T-cell (primary cell): ENCODE results near the gene BLOC1S3. TPM values are rescaled to one million over a fixed set of nuclear protein-coding genes. Genes with fewer than 3 reads are reported as not detected.

Experiments used
- ATAC-seq, 4 experiments: fragments of 200-7000 bp in 3 of 4; fragments of 150-1000 bp in 1 of 4; cut with Tn5 transposase; replicated peaks in 1 of 4; 1 replicate in 3 of 4; 2 replicates in 1 of 4; pipeline ENCODE4 v1.10.0; 2021; ENCODE audit warnings: moderate library complexity in 3 of 4, mild to moderate bottlenecking in 2 of 4, moderate number of reproducible peaks in 1 of 4
- CTCF ChIA-PET, 2 donors: fragments of 300-600 bp; sonication (Branson Sonifier 250); formaldehyde crosslinking; loops; one replicate each; lab custom pipeline; 2022; ENCODE audit warnings: antibody characterized with exemption in 2 of 2; lab: Charles Lee
- POLR2A ChIA-PET, 2 donors: fragments of 300-600 bp; sonication (Branson Sonifier 250); formaldehyde crosslinking; loops; one replicate each; lab custom pipeline; 2022; ENCODE audit warnings: antibody characterized with exemption in 2 of 2; lab: Charles Lee
- DNase-seq, 35 experiments: peaks; one replicate each; pipeline versions ENCODE4 v3.0.0 to v3.0.0-alpha.2; 2013 to 2023
- H3K27ac ChIP-seq: one replicate; pipeline ENCODE4 v1.5.1; 2013; ENCODE audit warnings: low read length
- H3K27me3 ChIP-seq, 2 experiments: replicated peaks in 1 of 2; 1 replicate in 1 of 2; 2 replicates in 1 of 2; pipeline versions ENCODE4 v1.6.1 to v1.7.0; 2013; ENCODE audit warnings: low read length in 1 of 2, mixed read lengths in 1 of 2; ENCODE audit not compliant: control insufficient read depth in 2 of 2, insufficient read depth in 2 of 2; ENCODE audit errors: extremely low read depth in 1 of 2
- H3K36me3 ChIP-seq, 2 donors: 1 replicate in 1 of 2; 2 replicates in 1 of 2; pipeline versions ENCODE4 v1.6.1 to v1.7.0; 2013; ENCODE audit warnings: low read length in 1 of 2; ENCODE audit not compliant: control insufficient read depth in 2 of 2, insufficient read depth in 1 of 2; ENCODE audit errors: extremely low read depth in 1 of 2
- H3K4me1 ChIP-seq, 2 experiments: 1 replicate in 1 of 2; 2 replicates in 1 of 2; pipeline versions ENCODE4 v1.6.1 to v1.7.0; 2013; ENCODE audit warnings: low read length in 2 of 2, mixed read lengths in 1 of 2; ENCODE audit not compliant: insufficient read depth in 2 of 2, control insufficient read depth in 1 of 2; ENCODE audit errors: extremely low read depth in 1 of 2
- H3K4me3 ChIP-seq, 2 donors: 1 replicate in 1 of 2; 2 replicates in 1 of 2; pipeline versions ENCODE4 v1.5.1 to v1.7.0; 2013; ENCODE audit warnings: mild to moderate bottlenecking in 2 of 2, low read length in 1 of 2, moderate library complexity in 1 of 2; ENCODE audit not compliant: control insufficient read depth in 1 of 2; ENCODE audit errors: extremely low read depth in 1 of 2
- H3K9me3 ChIP-seq: 2 replicates; pipeline ENCODE4 v1.7.0; 2013
- H3K27ac Mint-ChIP-seq, 2 donors: one replicate each; pipeline ENCODE4 v1.8.0; 2020 to 2021; ENCODE audit warnings: mild to moderate bottlenecking in 2 of 2, mixed read lengths in 2 of 2
- H3K27me3 Mint-ChIP-seq, 2 donors: one replicate each; pipeline ENCODE4 v1.8.0; 2021 to 2022; ENCODE audit warnings: mixed read lengths in 2 of 2
- H3K36me3 Mint-ChIP-seq: one replicate; pipeline ENCODE4 v1.8.0; 2021; ENCODE audit warnings: mixed read lengths
- H3K4me1 Mint-ChIP-seq, 3 donors: one replicate each; pipeline ENCODE4 v1.8.0; 2020 to 2022; ENCODE audit warnings: mixed read lengths in 3 of 3, mild to moderate bottlenecking in 1 of 3
- H3K4me3 Mint-ChIP-seq, 3 donors: one replicate each; pipeline ENCODE4 v1.8.0; 2020 to 2022; ENCODE audit warnings: mild to moderate bottlenecking in 3 of 3, mixed read lengths in 3 of 3, moderate library complexity in 3 of 3
- H3K9me3 Mint-ChIP-seq, 3 donors: one replicate each; pipeline ENCODE4 v1.8.0; 2020 to 2022; ENCODE audit warnings: mixed read lengths in 3 of 3
- WGBS: methylation state at CpG from one replicate; pipeline ENCODE4 v1.1.5; 2013; ENCODE audit warnings: missing lambda C conversion rate; ENCODE audit not compliant: insufficient coverage; 5-methylcytosine and 5-hydroxymethylcytosine counted together
- total RNA-seq, 35 experiments: library from RNA in 6 of 35; stranded (reverse) in 6 of 35; fragments of 120-200 nt in 1 of 35; gene quantifications; one replicate each; pipeline versions ENCODE4 v1.2.1 to v1.2.4 and lab custom pipeline; 2013 to 2026

Gene BLOC1S3
- total RNA-seq, 5 donors from 2014 or later (not counting 1 experiment from before 2014, with no cell fraction given) = 14.9 to 36.2 (median 32.8) TPM

DNA sequence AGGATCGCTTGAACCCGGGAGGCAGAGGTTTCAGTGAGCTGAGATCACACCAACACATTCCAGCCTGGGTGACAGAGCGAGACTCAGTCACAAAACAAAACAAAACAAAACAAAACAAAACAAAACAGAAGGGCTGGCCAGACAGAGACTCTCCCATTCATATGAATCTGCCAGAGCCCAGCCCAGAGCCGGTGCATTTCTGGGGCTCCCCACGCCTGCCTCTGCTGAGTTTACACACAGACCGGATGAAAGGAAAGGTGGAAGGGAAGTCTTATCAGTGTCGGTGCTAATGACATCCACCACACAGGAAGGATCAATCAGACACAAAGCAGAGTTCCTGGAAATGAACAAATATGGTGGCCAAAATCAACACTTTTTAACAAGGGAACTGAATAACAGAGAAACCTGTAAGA lies 7.4 kb upstream of the BLOC1S3 start:
- no peaks in the 10 kb centered on the region for H3K9me3 Mint-ChIP-seq
- no peaks in the 10 kb centered on the region for H3K27me3 Mint-ChIP-seq
- DNase-seq = peak in 31 of 35 experiments; percentile 25 to 71 (median 50)

DNA sequence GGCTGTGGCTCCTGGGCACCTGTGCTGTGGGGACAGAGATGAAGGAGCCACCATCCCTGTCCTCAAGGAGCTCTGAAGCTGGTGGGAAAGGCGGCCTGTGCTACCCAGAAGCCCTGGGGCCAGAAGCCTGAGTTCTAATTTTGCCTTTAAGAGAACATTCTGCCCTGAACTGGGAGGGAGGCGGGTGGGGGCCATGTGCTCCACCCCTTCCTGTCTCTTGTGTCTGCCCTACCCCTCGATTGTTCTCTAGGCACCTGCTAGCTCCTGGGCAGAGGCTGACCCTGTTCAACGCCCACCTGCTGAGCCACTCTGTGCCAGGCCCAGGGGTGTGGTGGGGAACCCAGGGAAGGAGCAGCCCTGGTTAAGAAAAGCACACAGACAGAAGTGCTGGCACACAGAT lies 6.4 kb upstream of the BLOC1S3 start:
- Mint-ChIP-seq H3K9me3 (no peaks in the 10 kb centered on the region), H3K27ac (peak overlapping the region; percentile 84 to 88), H3K4me1 (peaks cover 40 to 65% (median 48%) of the 10 kb centered on the region in 3 donors), H3K36me3 (no peaks in the 10 kb centered on the region), H3K27me3 (no peaks in the 10 kb centered on the region), H3K4me3 (peak overlapping the region; percentile 34 to 78 (median 41))
- ATAC-seq (peak; percentile 62 to 72 (median 69)), DNase-seq (peak in 18 of 35 experiments; percentile 15 to 46 (median 34))
- Histone ChIP-seq H3K9me3 (no peaks in the 10 kb centered on the region), H3K4me1 (peaks cover 22 to 64% of the 10 kb centered on the region in 2 experiments), H3K4me3 (peak overlapping the region; percentile 4 to 29), H3K36me3 (no peaks in the 10 kb centered on the region), H3K27me3 (no peaks in the 10 kb centered on the region), H3K27ac (peak overlapping the region; percentile 45)
- CTCF ChIA-PET = no interaction called here
- POLR2A ChIA-PET = no interaction called here
- WGBS = 0% methylated on average over 3 of the region's 4 CpGs

More for the DNA sequence above, 7.4 kb upstream of the BLOC1S3 start:
- no peaks in the 10 kb centered on the region for H3K36me3 Mint-ChIP-seq
- H3K4me3 ChIP-seq = peak overlapping the region in 1 of 2 donors; percentile 11
- CTCF ChIA-PET = interaction anchor here in 1 of 2 donors (0.6 kb wide), 2 partner anchors 83 to 600 kb away, joined by 4 to 5 read pairs; no protein-coding TSS in a partner anchor
- H3K27me3 ChIP-seq = no peaks in the 10 kb centered on the region
- H3K4me3 Mint-ChIP-seq = peak overlapping the region; percentile 58 to 78 (median 72)
- WGBS = 42% methylated on average over 3 of the region's 7 CpGs
- peak; percentile 74 to 94 (median 84) for ATAC-seq
- POLR2A ChIA-PET = no interaction called here
- H3K36me3 ChIP-seq = no peaks in the 10 kb centered on the region
- H3K9me3 ChIP-seq = no peaks in the 10 kb centered on the region
- peak overlapping the region; percentile 85 to 97 for H3K27ac Mint-ChIP-seq
- H3K27ac ChIP-seq = peak overlapping the region; percentile 78
- H3K4me1 ChIP-seq = peaks cover 22 to 58% of the 10 kb centered on the region in 2 experiments
- peaks cover 40 to 67% (median 48%) of the 10 kb centered on the region in 3 donors for H3K4me1 Mint-ChIP-seq

DNA sequence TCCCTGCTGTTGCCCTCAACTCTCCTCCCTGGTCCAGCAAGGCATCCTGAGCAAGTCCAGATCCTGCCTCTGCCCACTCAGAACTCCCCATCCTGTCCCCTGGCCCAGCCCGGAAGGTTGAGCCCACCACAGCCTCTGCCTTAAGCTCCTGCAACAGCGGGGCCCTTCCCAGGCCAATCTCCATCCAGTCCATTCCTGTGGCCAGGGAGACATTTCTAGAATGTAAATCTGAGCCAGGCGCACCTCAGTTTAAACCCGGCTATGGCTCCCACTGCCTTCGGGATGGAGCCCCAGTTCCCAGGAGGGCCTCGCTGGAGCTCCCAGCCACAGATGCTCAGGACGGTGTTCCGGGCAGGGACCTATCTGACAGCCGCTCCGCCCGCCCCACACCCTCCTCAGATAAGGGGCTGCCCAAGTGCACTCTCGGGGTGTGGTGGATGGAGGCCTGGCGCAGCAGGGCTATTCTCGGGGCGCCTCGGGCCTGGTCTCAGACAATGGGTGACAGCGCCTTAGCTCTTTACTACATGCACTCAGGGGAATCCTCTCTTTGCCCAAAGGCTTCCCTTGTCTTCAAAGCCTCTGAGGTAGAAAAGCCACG lies 5.9 kb upstream of the BLOC1S3 start:
- WGBS = 99% methylated on average over 12 of the region's 18 CpGs
- ATAC-seq (no peak), DNase-seq (no peak)
- peak overlapping the region; percentile 45 for H3K27ac ChIP-seq
- Mint-ChIP-seq H3K36me3 (no peaks in the 10 kb centered on the region), H3K4me3 (peak overlapping the region in 2 of 3 donors; percentile 41 to 78), H3K9me3 (no peaks in the 10 kb centered on the region), H3K27ac (peak overlapping the region; percentile 84 to 88), H3K4me1 (peaks cover 44 to 69% (median 52%) of the 10 kb centered on the region in 3 donors), H3K27me3 (no peaks in the 10 kb centered on the region)
- H3K4me3 ChIP-seq = peak overlapping the region; percentile 4 to 29
- peaks cover 22 to 70% of the 10 kb centered on the region in 2 experiments for H3K4me1 ChIP-seq
- H3K36me3 ChIP-seq = no peaks in the 10 kb centered on the region
- ChIA-PET POLR2A (interaction anchor here in 1 of 2 donors (0.5 kb wide), 1 partner anchor 11 kb away, joined by 3 read pairs; no protein-coding TSS in a partner anchor), CTCF (no interaction called here)
- H3K27me3 ChIP-seq = no peaks in the 10 kb centered on the region
- no peaks in the 10 kb centered on the region for H3K9me3 ChIP-seq

DNA sequence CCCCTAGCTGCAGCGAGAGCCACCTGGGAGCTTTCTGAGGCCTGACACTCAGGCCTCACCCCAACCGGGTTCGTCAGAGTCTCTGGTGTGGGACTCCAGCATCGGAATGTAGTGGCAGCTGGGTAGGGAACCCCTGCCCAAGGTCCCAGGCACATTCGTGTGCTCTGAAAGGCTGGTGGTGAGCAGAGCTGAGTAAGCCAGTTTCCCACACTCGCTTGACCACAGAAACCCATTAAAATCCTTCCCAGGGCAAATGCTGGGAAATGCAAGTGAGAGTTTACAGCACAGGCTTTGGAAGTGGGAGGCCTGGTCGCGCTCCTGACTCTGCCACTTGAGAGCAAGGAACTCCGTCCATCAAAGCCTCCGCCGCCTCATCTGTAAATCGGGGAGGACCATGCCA lies 4.8 kb upstream of the BLOC1S3 start:
- Mint-ChIP-seq H3K27me3 (no peaks in the 10 kb centered on the region), H3K4me1 (peaks cover 46 to 67% (median 55%) of the 10 kb centered on the region in 3 donors), H3K9me3 (no peaks in the 10 kb centered on the region), H3K36me3 (no peaks in the 10 kb centered on the region), H3K27ac (peak overlapping the region; percentile 11 to 44), H3K4me3 (no peak overlapping the region)
- peaks cover 22 to 69% of the 10 kb centered on the region in 2 experiments for H3K4me1 ChIP-seq
- WGBS = 86% methylated on average over 7 of the region's 12 CpGs
- ChIA-PET CTCF (interaction anchor here in 1 of 2 donors (0.6 kb wide), 1 partner anchor 13 kb away, joined by 4 read pairs; no protein-coding TSS in a partner anchor), POLR2A (no interaction called here)
- no peaks in the 10 kb centered on the region for H3K9me3 ChIP-seq
- DNase-seq = no peak
- ATAC-seq = no peak
- H3K4me3 ChIP-seq = no peak overlapping the region
- H3K27ac ChIP-seq = no peak overlapping the region
- H3K36me3 ChIP-seq = no peaks in the 10 kb centered on the region
- no peaks in the 10 kb centered on the region for H3K27me3 ChIP-seq

DNA sequence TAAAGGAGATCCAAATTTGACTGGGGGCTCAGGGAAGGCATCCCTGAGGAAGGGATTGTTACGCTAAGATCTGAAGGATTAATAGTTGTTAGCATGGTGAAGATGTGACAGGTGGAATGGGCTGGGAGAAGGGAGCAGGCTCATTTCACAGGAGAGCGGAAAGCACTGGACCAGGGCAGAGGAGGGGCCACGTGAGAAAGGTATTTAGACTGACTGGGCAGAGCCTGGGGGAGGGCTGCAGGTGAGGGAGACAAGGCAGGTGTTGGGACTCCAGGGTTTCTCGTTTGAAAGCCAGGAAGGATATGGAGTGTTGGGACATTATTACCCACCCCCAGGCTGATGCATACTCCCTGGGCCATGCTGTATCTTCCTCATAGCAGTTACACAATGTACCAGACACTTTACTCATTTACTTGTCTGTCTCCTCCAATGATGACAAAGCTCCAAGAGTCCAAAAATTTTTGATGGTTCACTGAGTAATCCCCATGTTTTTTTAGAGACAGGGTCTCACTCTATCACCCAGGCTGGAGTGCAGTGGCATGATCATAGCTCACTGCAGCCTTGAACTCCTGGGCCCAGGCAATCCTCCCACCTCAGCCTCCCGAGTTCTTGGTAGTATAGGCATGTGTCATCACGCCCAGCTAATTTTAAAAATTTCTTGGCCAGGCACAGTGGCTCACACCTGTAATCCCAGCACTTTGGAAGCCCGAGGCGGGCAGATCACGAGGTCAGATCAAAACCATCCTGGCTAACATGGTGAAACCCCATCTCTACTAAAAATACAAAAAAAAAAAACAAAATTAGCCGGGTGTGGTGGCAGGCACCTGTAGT lies 2.9 kb upstream of the BLOC1S3 start:
- peaks cover 0 to 5% of the 10 kb centered on the region in 2 donors for H3K36me3 ChIP-seq
- H3K4me3 ChIP-seq = no peak overlapping the region
- Mint-ChIP-seq H3K27me3 (no peaks in the 10 kb centered on the region), H3K36me3 (no peaks in the 10 kb centered on the region), H3K9me3 (no peaks in the 10 kb centered on the region), H3K4me1 (peaks cover 49 to 59% (median 56%) of the 10 kb centered on the region in 3 donors), H3K27ac (peak overlapping the region; percentile 36 to 74), H3K4me3 (peak overlapping the region in 2 of 3 donors; percentile 11 to 45)
- no peaks in the 10 kb centered on the region for H3K27me3 ChIP-seq
- peaks cover 24 to 64% of the 10 kb centered on the region in 2 experiments for H3K4me1 ChIP-seq
- 91% methylated on average over 5 of the region's 10 CpGs for WGBS
- ATAC-seq = no peak
- H3K27ac ChIP-seq = no peak overlapping the region
- no peak for DNase-seq
- ChIA-PET POLR2A (no interaction called here), CTCF (no interaction called here)
- H3K9me3 ChIP-seq = no peaks in the 10 kb centered on the region

DNA sequence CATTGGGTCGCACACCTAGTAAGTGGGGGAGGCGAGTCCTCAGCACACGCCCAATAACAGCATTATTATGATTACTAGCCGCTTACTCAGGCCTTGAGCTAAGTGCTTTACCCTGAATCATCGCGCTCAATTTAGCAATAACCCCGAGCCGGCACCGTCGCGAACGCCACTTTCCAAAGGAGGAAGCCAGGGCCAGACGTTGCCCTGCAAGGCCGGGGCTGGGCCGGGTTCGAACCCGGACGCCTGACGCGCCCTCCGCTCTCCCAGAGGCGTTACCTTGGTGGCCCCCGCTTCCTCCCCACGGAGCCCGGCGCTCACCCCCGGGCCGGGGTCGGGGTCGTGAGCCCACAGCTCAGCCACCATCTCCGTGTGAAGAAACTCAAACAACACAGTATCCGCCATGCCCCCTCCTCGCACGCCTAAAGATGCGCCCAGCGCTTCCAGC lies 745 bp upstream of the BLOC1S3 start, which contains the start of gene TRAPPC6A:
Gene TRAPPC6A, minus strand, starts transcription at position 421 of the 445 bp plus-strand sequence. Its CDS starts 19 bp downstream, at position 402.
- Mint-ChIP-seq H3K27me3 (no peaks in the 10 kb centered on the region), H3K27ac (peak within 1 kb of the TSS; percentile 91 to 98), H3K4me1 (peaks cover 50 to 55% (median 52%) of the 10 kb centered on the region in 3 donors), H3K36me3 (peaks cover 12% of the 10 kb centered on the region), H3K4me3 (peak within 1 kb of the TSS; percentile 81 to 91 (median 87)), H3K9me3 (no peaks in the 10 kb centered on the region)
- Histone ChIP-seq H3K4me1 (peaks cover 10 to 56% of the 10 kb centered on the region in 2 experiments), H3K4me3 (peak within 1 kb of the TSS; percentile 78 to 79), H3K36me3 (peaks cover 5 to 19% of the 10 kb centered on the region in 2 donors), H3K9me3 (no peaks in the 10 kb centered on the region), H3K27me3 (no peaks in the 10 kb centered on the region), H3K27ac (peak within 1 kb of the TSS; percentile 73)
- under 1% methylated on average over 35 of the region's 36 CpGs for WGBS
- DNase-seq (no peak), ATAC-seq (peak in 3 of 4 experiments; percentile 0)
- ChIA-PET CTCF (interaction anchor here (0.6 to 1.5 kb wide), 9 partner anchors 86 to 1398 kb away, joined by 3 to 11 read pairs (median 4); partner anchors contain the start of genes CLASRP (in 1 of the 2), MYPOP (in 1 of the 2), PPP1R37 (in 1 of the 2) and TOMM40 (in 1 of the 2)), POLR2A (interaction anchor here (0.5 to 1.0 kb wide), 3 partner anchors 17 to 177 kb away, joined by 3 read pairs; partner anchors contain the start of gene NKPD1 (in 1 of the 2))
